Glomerular endothelial cell (primary cell): ENCODE data around the gene UBC. TPM values are rescaled to one million over a fixed set of nuclear protein-coding genes. Genes with fewer than 3 reads are reported as not detected.
"Not testable (repeated sequence)": the region's sequence is repeated elsewhere in the genome, so short reads cannot be mapped to it uniquely, and the experiment has no call there.

Experiments
- DNase-seq: peaks from one replicate; pipeline ENCODE4 v3.0.0-alpha.2; 2011; ENCODE audit warnings: low read depth, low spot score; ENCODE audit errors: extremely low read depth
- total RNA-seq: library from RNA; depleted of rRNA; stranded (reverse); fragments of >200 nt; gene quantifications from 2 replicates; pipeline ENCODE4 v1.2.3, GENCODE V29; 2015

UBC gene
- total RNA-seq, 1 donor from 2014 or later: 1,417 TPM

DNA sequence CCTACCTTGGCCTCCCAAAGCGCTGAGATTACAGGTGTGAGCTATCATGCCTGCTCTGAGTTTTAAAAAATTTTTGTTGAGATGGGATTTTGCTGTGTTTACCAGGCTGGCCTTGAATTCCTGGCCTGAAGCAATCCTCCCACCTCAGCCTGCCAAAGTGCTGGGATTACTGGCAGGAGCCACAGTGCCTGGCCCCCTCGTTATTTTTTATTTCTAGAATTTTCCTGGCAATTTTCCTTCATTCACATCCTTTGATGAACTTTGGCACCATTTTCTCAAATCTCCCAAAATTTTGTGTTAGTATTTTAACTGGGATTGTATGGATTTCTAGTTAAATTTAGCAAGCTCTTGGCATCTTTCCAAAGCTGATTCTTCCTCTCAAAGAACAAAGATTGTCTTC, 26.2 kb downstream of the UBC start:
- DNase-seq: no peak

DNA sequence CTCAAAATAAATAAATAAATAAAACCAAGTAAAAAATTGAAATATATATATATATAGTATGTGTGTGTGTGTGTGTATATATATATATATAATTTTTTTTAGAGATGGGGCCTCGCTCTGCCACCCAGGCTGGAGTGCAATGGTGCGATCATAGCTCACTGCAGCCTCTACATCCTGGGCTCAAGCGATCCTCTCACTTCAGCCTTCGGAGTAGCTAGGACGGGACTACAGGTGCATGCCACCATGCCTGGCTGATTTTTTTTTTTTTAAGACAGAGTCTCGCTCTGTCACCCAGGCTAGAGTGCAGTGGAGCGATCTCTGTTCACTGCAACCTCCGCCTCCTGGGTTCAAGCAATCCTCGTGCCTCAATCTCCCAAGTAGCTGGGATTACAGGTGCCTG, 26.7 kb downstream of the UBC start:
- DNase-seq: not testable (repeated sequence)

DNA sequence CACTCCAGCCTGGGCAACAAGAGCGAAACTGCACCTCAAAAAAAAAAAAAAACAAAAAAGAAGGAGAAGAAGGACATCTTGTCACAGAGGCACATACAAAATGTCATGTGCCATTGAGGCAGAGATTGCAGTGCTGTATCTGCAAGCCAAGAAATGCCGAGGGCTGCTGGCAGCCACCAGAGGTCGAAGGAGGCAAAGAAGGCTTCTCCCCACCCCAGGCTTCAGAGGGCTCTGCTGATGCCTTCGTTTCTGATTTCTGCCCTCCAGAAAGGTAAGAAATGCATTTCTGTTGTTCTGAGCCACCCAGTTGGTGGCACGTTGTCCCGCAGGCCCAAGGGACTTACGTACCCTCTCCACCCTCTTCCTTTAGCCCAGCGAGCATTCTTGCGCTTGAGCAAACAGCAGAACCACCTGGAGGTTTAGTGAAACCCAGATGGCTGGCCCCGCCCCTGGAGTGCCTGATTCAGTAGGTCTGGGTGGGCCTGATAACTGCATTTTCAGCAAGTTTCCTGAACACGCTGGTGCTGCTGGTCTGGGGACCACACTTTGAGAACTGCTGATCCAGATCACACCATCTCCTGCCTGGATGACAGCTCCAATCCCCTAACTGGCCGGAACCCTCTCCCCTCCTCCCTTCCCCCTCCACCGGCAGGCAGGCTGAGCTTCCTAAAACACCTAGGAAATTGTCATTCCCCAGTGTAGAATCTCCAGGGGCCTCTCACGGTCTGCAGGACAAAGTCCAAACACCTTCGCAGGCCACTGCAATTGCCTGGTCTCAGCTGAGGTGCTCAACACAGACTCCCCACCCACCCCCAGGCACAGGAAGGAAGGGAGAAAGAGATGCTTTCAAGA, 29.6 kb downstream of the UBC start:
- no peak for DNase-seq

GRCh38 chr12:124883263-124884130, 31.0 kb downstream of the UBC start:
- no peak for DNase-seq

GRCh38 chr12:124881123-124881522, 33.3 kb downstream of the UBC start:
- no peak for DNase-seq

DNA sequence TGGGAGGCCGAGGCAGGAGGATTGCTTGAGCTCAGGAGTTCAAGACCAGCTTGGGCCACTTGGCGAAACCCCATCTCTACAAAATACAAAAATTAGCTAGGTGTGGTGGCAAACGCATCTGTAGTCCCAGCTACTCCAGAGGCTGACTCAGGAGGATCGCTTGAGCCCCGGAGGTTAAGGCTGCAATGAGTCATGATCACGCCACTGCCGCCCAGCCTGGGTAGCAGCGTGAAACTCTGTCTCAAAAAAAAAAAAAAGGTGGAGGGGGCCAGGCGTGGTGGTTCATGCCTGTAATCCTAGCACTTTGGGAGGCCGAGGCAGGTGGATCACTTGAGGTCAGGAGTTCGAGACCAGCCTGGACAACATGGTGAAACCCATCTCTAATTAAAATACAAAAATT, 34.1 kb downstream of the UBC start:
- DNase-seq: not testable (repeated sequence)

- no peak for DNase-seq
Observed at GRCh38 chr12:124878795-124879516, 35.5 kb downstream of the UBC start.

GRCh38 chr12:124877423-124877822, 37.0 kb downstream of the UBC start:
- DNase-seq: no peak

DNA sequence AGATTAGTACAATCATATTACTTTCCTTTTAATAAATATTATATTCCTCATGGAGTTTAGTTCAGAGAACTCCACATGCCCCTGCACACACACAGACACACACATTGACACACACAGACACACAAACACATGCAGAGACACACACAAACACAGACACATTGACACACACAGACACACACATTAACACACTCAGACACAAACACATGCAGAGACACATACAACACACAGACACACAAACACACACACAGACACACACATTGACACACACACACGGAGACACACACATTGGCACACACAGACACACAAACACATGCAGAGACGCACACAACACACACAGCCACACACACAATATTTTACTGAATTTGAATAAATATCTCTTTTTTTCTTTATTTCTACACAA, 38.3 kb downstream of the UBC start:
- DNase-seq: no peak

GRCh38 chr12:124875803-124876132, 38.7 kb downstream of the UBC start:
- no peak for DNase-seq

GRCh38 chr12:124874988-124875802, 39.3 kb downstream of the UBC start:
- no peak for DNase-seq

DNA sequence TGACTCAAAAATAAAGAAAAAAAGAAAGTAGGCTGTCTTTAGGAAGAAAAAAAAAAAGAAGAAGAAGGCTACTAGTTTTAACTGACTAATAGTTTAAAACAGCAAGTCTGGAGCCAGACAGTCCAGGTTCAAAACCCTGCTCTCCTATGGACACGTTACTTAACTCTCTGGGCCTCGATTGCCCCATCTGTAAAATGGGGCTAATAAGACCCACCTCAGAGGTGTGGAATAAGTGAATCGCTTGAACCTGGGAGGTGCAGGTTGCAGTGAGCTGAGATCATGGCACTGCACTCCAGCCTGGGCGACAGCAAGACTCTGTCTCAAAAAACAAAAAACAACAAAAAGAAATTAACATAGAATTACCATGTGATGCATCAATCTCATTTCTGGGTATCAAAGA, 40.3 kb downstream of the UBC start:
- DNase-seq: no peak

DNA sequence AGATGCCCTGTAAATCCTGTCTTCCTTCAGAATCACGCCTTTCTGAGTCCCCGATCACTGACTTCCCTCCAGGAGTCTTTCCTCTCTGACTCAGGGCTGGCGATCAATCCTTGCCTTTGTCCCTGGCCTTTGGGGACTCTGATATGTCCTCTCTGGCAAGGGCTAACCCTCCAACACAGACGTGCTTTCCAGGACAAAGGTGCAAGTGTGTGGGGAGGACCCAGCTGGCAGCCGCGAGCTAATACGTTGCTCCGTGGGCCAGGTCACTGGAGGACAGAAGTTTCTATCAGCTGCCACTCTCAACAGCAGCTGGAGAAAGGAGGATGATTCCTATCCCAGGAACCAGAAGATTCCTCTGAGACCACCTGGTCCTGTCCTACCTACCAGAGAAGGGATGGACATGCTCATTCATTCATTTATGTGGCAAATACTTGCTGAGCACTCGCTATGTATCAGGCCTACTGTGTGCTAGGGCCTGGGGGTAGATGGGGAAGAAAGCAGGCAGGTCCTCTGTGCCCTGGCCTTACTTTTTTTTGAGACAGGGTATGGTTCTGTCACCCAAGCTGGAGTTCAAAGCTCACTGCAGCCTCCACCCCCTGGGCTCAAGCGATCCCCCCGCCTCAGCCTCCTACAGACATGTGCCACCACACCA, 42.3 kb downstream of the UBC start:
- no peak for DNase-seq

- DNase-seq: no peak
Observed at GRCh38 chr12:124871297-124871696, 43.2 kb downstream of the UBC start.

DNA sequence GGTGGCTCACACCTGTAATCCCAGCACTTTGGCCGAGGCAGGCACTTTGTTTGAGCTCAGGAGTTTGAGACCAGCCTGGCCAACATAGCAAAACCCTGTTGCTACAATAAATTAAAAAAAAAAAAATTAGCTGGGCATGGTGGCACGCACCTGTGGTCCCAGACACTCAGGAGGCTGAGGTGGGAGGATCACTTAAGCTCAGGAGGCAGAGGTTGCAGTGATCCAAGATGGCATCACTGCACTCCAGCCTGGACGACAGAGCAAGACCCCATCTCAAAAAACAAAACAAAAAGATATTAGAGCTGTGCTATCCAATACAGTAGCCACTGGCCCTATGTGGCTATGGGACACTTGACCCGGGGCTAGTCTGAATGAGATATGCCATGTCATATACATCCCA, 43.9 kb downstream of the UBC start:
- DNase-seq: no peak

DNA sequence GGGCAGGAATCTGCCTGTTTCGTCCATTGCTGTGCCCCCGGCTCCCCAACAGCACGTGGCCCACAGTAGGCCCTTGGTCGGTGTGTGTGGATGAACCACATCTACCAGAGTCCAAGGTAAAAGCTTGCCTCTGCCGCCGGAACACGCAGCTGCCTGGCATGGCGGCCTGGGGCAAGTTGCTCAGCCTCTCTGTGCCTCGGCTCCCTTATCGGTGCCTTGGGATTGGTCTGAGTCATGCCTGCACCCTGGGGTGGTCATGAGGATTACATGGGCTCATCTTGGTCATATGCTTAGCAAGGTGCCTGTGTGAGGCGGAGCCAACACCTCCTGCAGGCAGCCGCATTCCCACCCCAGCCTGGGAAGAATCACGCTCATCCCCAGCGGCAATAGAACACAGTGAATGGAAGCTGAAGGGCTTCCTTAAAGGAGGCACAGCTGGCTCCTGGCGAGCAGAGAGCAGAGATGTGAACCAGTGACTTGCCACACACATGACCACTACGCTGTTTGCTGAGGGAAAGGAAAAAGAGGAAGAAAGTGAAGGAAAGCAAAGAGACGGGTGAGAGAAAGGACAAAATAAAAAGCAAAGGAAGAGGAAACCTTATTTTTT, 45.3 kb downstream of the UBC start:
- no peak for DNase-seq

- DNase-seq: no peak
Observed at GRCh38 chr12:124868252-124869058, 46.0 kb downstream of the UBC start.

DNA sequence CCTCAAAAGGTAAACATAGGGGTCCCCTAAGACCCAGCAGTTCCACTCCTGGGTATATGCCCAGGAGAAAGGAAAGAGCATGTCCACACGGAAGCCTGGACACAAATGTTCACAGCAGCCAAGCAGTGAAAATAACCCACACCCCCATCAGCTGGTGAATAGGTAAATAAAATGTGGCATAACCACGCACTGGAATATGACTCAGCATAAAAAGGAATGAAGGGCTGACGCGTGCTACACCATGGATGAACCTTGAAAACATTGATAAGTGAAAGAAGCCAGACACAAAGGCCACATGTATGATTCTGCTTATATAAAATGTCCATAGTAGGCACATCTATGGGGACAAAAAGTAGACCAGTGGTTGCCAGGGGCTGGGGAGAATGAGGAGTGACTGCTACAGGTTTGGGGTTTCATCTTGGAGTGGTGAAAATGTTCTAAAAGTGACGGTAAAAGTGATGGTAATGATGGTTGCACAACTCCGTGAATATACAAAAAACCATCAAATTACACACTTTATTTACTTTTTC, 47.0 kb downstream of the UBC start:
- DNase-seq: no peak
